Neural progenitor cell (in vitro differentiated cells): ENCODE data around the gene BCHE. TPM values are rescaled to one million over a fixed set of nuclear protein-coding genes. Genes with fewer than 3 reads are reported as not detected.

Source experiments
- DNase-seq: peaks from one replicate; pipeline ENCODE4 v3.0.0-alpha.2; 2016; ENCODE audit warnings: low spot score
- H2AFZ ChIP-seq: fragments of 200-600 bp; sonication (generic); replicated peaks from 2 replicates; pipeline ENCODE4 v1.6.1; 2016; ENCODE audit warnings: antibody characterized with exemption
- H3F3A ChIP-seq: fragments of 200-600 bp; sonication (generic); 2 replicates; pipeline ENCODE4 v1.6.1; 2016; ENCODE audit warnings: antibody characterized with exemption, low read depth
- H3K27ac ChIP-seq: fragments of 200-600 bp; sonication (generic); 2 replicates; pipeline ENCODE4 v1.5.1; 2016; ENCODE audit warnings: mild to moderate bottlenecking
- H3K27me3 ChIP-seq: fragments of 200-600 bp; sonication (generic); 2 replicates; pipeline ENCODE4 v1.6.1; 2016; ENCODE audit warnings: mild to moderate bottlenecking, moderate library complexity
- H3K36me3 ChIP-seq: fragments of 200-600 bp; sonication (generic); 2 replicates; pipeline ENCODE4 v1.5.1; 2016
- H3K4me1 ChIP-seq: fragments of 200-600 bp; sonication (generic); 2 replicates; pipeline ENCODE4 v1.6.1; 2016; ENCODE audit warnings: mixed run types
- H3K4me2 ChIP-seq: fragments of 200-600 bp; sonication (generic); 2 replicates; pipeline ENCODE4 v1.6.1; 2016
- H3K4me3 ChIP-seq: fragments of 200-600 bp; sonication (generic); 2 replicates; pipeline ENCODE4 v1.5.1; 2016
- H3K79me2 ChIP-seq: fragments of 200-600 bp; sonication (generic); 2 replicates; pipeline ENCODE4 v1.6.1; 2016; ENCODE audit warnings: low read depth
- H3K9ac ChIP-seq: fragments of 200-600 bp; sonication (generic); 2 replicates; pipeline ENCODE4 v1.6.1; 2016
- H3K9me3 ChIP-seq: fragments of 200-600 bp; sonication (generic); 2 replicates; pipeline ENCODE4 v1.5.1; 2016; ENCODE audit warnings: low read depth
- H4K20me1 ChIP-seq: fragments of 200-600 bp; sonication (generic); 2 replicates; pipeline ENCODE4 v1.6.1; 2016; ENCODE audit warnings: low read depth
- H3K27ac Mint-ChIP-seq: 3 replicates; pipeline ENCODE4 v1.8.0; 2021; ENCODE audit warnings: mixed read lengths
- H3K27me3 Mint-ChIP-seq: 2 replicates; pipeline ENCODE4 v1.8.0; 2022; ENCODE audit warnings: low read depth, mild to moderate bottlenecking, inconsistent platforms, moderate library complexity, mixed read lengths; ENCODE audit not compliant: insufficient read depth
- H3K36me3 Mint-ChIP-seq: 3 replicates; pipeline ENCODE4 v1.8.0; 2021; ENCODE audit warnings: mixed read lengths
- H3K4me1 Mint-ChIP-seq: 3 replicates; pipeline ENCODE4 v1.8.0; 2021; ENCODE audit warnings: mixed read lengths
- H3K4me3 Mint-ChIP-seq: 3 replicates; pipeline ENCODE4 v1.8.0; 2021; ENCODE audit warnings: mild to moderate bottlenecking, moderate library complexity, mixed read lengths
- H3K9me3 Mint-ChIP-seq: 3 replicates; pipeline ENCODE4 v1.8.0; 2020; ENCODE audit warnings: mixed read lengths
- EZH2 ChIP-seq: fragments of 200-600 bp; sonication (generic); IDR thresholded peaks from 2 replicates; pipeline ENCODE4 v1.6.1; 2017; ENCODE audit warnings: antibody characterized with exemption, mild to moderate bottlenecking, moderate library complexity
- EZH2phosphoT487 ChIP-seq: fragments of 200-600 bp; sonication (generic); IDR thresholded peaks from 2 replicates; pipeline ENCODE4 v1.6.1; 2017; ENCODE audit warnings: antibody characterized with exemption
- total RNA-seq: library from RNA; depleted of rRNA; stranded (reverse); fragments of >200 nt; gene quantifications from 2 replicates; pipeline ENCODE4 v1.2.3, GENCODE V29; 2015; ENCODE audit warnings: low replicate concordance
- TF ChIP-seq, protein P1 (sequence below): fragments of 200-600 bp; sonication (generic); IDR thresholded peaks from 2 replicates; pipeline ENCODE4 v1.5.1; 2017; ENCODE audit warnings: antibody characterized with exemption, mild to moderate bottlenecking

Gene BCHE
- total RNA-seq, 1 donor from 2014 or later = 15.2 TPM

DNA sequence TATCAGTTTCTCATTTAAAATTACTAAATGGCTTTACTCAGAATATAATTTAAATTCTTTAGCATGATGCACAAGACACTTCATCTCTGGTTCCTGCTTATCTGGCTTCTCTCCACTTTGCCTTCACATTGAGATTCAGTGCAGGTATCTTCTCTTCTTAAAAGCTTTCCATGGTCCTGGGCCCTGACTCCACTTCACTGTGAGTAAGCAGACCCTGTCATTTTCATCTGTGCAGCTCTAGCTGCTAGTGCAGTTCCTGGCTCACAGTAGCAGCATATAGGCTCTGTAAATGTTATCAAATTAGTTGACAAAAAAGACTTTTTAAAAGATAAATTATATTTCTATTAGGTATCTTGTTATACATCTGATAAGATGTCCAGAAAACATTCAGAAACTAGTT lies 58.8 kb downstream of the BCHE start:
- no peak overlapping the region for H3K27ac Mint-ChIP-seq
- no peaks in the 10 kb centered on the region for H3K27me3 Mint-ChIP-seq

GRCh38 chr3:165775824-165776223 lies 61.4 kb downstream of the BCHE start:
- DNase-seq = no peak

More for the DNA sequence above, 58.8 kb downstream of the BCHE start:
- Histone ChIP-seq H3K9me3 (no peaks in the 10 kb centered on the region), H3K27me3 (no peaks in the 10 kb centered on the region), H3K4me2 (no peak overlapping the region), H3K4me1 (no peaks in the 10 kb centered on the region), H3K79me2 (no peaks in the 10 kb centered on the region), H4K20me1 (no peaks in the 10 kb centered on the region), H3K9ac (no peak overlapping the region), H3K27ac (no peak overlapping the region), H3K4me3 (no peak overlapping the region), H3K36me3 (no peaks in the 10 kb centered on the region), H2AFZ (no peak overlapping the region), H3F3A (no peaks in the 10 kb centered on the region)
- H3K9me3 Mint-ChIP-seq = peaks cover 6% of the 10 kb centered on the region
- H3K4me3 Mint-ChIP-seq = no peak overlapping the region
- no peak for DNase-seq
- H3K36me3 Mint-ChIP-seq = peaks cover 3% of the 10 kb centered on the region
- TF ChIP-seq EZH2phosphoT487 (no peak), EZH2 (no peak)
- TF ChIP-seq, protein P1, sequence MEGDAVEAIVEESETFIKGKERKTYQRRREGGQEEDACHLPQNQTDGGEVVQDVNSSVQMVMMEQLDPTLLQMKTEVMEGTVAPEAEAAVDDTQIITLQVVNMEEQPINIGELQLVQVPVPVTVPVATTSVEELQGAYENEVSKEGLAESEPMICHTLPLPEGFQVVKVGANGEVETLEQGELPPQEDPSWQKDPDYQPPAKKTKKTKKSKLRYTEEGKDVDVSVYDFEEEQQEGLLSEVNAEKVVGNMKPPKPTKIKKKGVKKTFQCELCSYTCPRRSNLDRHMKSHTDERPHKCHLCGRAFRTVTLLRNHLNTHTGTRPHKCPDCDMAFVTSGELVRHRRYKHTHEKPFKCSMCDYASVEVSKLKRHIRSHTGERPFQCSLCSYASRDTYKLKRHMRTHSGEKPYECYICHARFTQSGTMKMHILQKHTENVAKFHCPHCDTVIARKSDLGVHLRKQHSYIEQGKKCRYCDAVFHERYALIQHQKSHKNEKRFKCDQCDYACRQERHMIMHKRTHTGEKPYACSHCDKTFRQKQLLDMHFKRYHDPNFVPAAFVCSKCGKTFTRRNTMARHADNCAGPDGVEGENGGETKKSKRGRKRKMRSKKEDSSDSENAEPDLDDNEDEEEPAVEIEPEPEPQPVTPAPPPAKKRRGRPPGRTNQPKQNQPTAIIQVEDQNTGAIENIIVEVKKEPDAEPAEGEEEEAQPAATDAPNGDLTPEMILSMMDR = no peak
- H3K4me1 Mint-ChIP-seq = no peaks in the 10 kb centered on the region

DNA sequence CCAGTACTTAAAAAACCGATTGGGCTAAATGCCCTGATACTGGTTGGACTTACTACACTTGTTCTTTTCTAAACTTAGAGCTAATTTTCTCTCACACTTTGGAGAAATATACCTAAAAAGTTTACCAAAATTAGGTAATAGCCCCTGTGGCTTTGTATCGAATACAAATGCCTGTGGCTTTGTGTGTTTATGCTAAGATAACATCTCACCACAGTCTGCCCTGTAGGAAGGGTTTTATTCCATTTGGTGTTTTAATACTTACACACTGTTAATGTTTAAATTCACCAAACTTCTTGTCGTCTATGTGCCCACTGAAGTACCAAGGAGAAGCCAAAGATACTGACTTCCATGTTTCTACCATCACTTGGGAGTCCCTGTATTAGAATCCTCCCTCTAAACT lies 66.4 kb downstream of the BCHE start:
- Mint-ChIP-seq H3K36me3 (no peaks in the 10 kb centered on the region), H3K9me3 (peaks cover 5% of the 10 kb centered on the region)

More at GRCh38 chr3:165775824-165776223, 61.4 kb downstream of the BCHE start:
- no peak overlapping the region for H3K27ac Mint-ChIP-seq
- H3K27me3 ChIP-seq = no peaks in the 10 kb centered on the region
- H3K4me2 ChIP-seq = no peak overlapping the region
- no peak for TF ChIP-seq EZH2
- TF ChIP-seq EZH2phosphoT487 = no peak
- TF ChIP-seq, protein P1 = no peak
- no peaks in the 10 kb centered on the region for H3F3A ChIP-seq
- no peak overlapping the region for H3K27ac ChIP-seq
- no peak overlapping the region for H3K9ac ChIP-seq
- peaks cover 6% of the 10 kb centered on the region for H3K9me3 Mint-ChIP-seq
- no peaks in the 10 kb centered on the region for H4K20me1 ChIP-seq
- H3K4me1 ChIP-seq = no peaks in the 10 kb centered on the region
- H3K4me3 ChIP-seq = no peak overlapping the region
- no peaks in the 10 kb centered on the region for H3K36me3 Mint-ChIP-seq
- no peak overlapping the region for H3K4me3 Mint-ChIP-seq
- H3K36me3 ChIP-seq = no peaks in the 10 kb centered on the region
- no peaks in the 10 kb centered on the region for H3K27me3 Mint-ChIP-seq
- no peaks in the 10 kb centered on the region for H3K9me3 ChIP-seq
- no peaks in the 10 kb centered on the region for H3K4me1 Mint-ChIP-seq
- no peaks in the 10 kb centered on the region for H3K79me2 ChIP-seq
- H2AFZ ChIP-seq = no peak overlapping the region

More for the DNA sequence above, 66.4 kb downstream of the BCHE start:
- no peak for DNase-seq
- H2AFZ ChIP-seq = no peak overlapping the region
- H3K4me2 ChIP-seq = no peak overlapping the region
- no peak overlapping the region for H3K9ac ChIP-seq
- H3K79me2 ChIP-seq = no peaks in the 10 kb centered on the region
- Mint-ChIP-seq H3K27ac (no peak overlapping the region), H3K4me3 (no peak overlapping the region), H3K4me1 (peaks cover 8% of the 10 kb centered on the region), H3K27me3 (peaks cover 4% of the 10 kb centered on the region)
- no peak for TF ChIP-seq EZH2phosphoT487
- no peak for TF ChIP-seq EZH2
- TF ChIP-seq, protein P1 = no peak
- H3K4me3 ChIP-seq = no peak overlapping the region
- H4K20me1 ChIP-seq = no peaks in the 10 kb centered on the region
- no peaks in the 10 kb centered on the region for H3K27me3 ChIP-seq
- no peaks in the 10 kb centered on the region for H3K9me3 ChIP-seq
- H3K27ac ChIP-seq = no peak overlapping the region
- no peaks in the 10 kb centered on the region for H3K4me1 ChIP-seq
- H3F3A ChIP-seq = no peaks in the 10 kb centered on the region
- no peaks in the 10 kb centered on the region for H3K36me3 ChIP-seq
